T-helper 1 cell treated with Interleukin-12 subunit alpha and Interleukin-12 subunit beta and Interleukin-4 antibody, amounts not matched to agents 30 μg/mL and 1 μg/mL, for 36 hours (primary cell): ENCODE data around the gene SCRN2.

ENCODE experiments used
- H3K27ac Mint-ChIP-seq: one replicate; pipeline ENCODE4 v1.8.0; 2021; ENCODE audit warnings: mild to moderate bottlenecking, mixed read lengths
- H3K27me3 Mint-ChIP-seq: one replicate; pipeline ENCODE4 v1.8.0; 2021; ENCODE audit warnings: low read depth, mixed read lengths
- H3K36me3 Mint-ChIP-seq: one replicate; pipeline ENCODE4 v1.8.0; 2021; ENCODE audit warnings: low read depth, mixed read lengths
- H3K4me1 Mint-ChIP-seq: one replicate; pipeline ENCODE4 v1.8.0; 2021; ENCODE audit warnings: low read depth, mixed read lengths
- H3K4me3 Mint-ChIP-seq: one replicate; pipeline ENCODE4 v1.8.0; 2021; ENCODE audit warnings: mild to moderate bottlenecking, moderate library complexity, mixed read lengths
- H3K9me3 Mint-ChIP-seq: one replicate; pipeline ENCODE4 v1.8.0; 2021; ENCODE audit warnings: mixed read lengths

Gene SCRN2

GRCh38 chr17:47812146-47812920 is 28.7 kb downstream of the SCRN2 start:
- no peaks in the 10 kb centered on the region for H3K9me3 Mint-ChIP-seq
- peaks cover 2% of the 10 kb centered on the region for H3K4me1 Mint-ChIP-seq
- H3K27ac Mint-ChIP-seq: peak overlapping the region; percentile 49
- H3K4me3 Mint-ChIP-seq: no peak overlapping the region
- H3K36me3 Mint-ChIP-seq: peaks cover 39% of the 10 kb centered on the region
- no peaks in the 10 kb centered on the region for H3K27me3 Mint-ChIP-seq

- no peak overlapping the region for H3K27ac Mint-ChIP-seq
- H3K4me3 Mint-ChIP-seq: no peak overlapping the region
- H3K4me1 Mint-ChIP-seq: peaks cover 2% of the 10 kb centered on the region
- H3K27me3 Mint-ChIP-seq: no peaks in the 10 kb centered on the region
- H3K9me3 Mint-ChIP-seq: no peaks in the 10 kb centered on the region
- peaks cover 41% of the 10 kb centered on the region for H3K36me3 Mint-ChIP-seq
These were observed 29.4 kb downstream of the SCRN2 start for GRCh38 chr17:47811709-47812108.

GRCh38 chr17:47810901-47811635 is 30.0 kb downstream of the SCRN2 start:
- Mint-ChIP-seq H3K27me3 (no peaks in the 10 kb centered on the region), H3K4me3 (no peak overlapping the region), H3K4me1 (peaks cover 2% of the 10 kb centered on the region), H3K9me3 (no peaks in the 10 kb centered on the region), H3K36me3 (peaks cover 41% of the 10 kb centered on the region), H3K27ac (no peak overlapping the region)

- H3K27me3 Mint-ChIP-seq: no peaks in the 10 kb centered on the region
- no peaks in the 10 kb centered on the region for H3K9me3 Mint-ChIP-seq
- H3K36me3 Mint-ChIP-seq: peaks cover 35% of the 10 kb centered on the region
- H3K4me1 Mint-ChIP-seq: peaks cover 2% of the 10 kb centered on the region
- H3K27ac Mint-ChIP-seq: peak overlapping the region; percentile 44
- no peak overlapping the region for H3K4me3 Mint-ChIP-seq
These were observed 30.8 kb downstream of the SCRN2 start for GRCh38 chr17:47810200-47810821.

- Mint-ChIP-seq H3K4me3 (no peak overlapping the region), H3K36me3 (peaks cover 32% of the 10 kb centered on the region), H3K4me1 (peaks cover 2% of the 10 kb centered on the region), H3K9me3 (no peaks in the 10 kb centered on the region), H3K27me3 (no peaks in the 10 kb centered on the region), H3K27ac (no peak overlapping the region)
These were observed 32.1 kb downstream of the SCRN2 start for GRCh38 chr17:47808830-47809480.

GRCh38 chr17:47808036-47808829 is 32.8 kb downstream of the SCRN2 start:
- H3K27me3 Mint-ChIP-seq: no peaks in the 10 kb centered on the region
- H3K27ac Mint-ChIP-seq: no peak overlapping the region
- H3K36me3 Mint-ChIP-seq: peaks cover 32% of the 10 kb centered on the region
- peaks cover 2% of the 10 kb centered on the region for H3K4me1 Mint-ChIP-seq
- H3K9me3 Mint-ChIP-seq: no peaks in the 10 kb centered on the region
- no peak overlapping the region for H3K4me3 Mint-ChIP-seq

GRCh38 chr17:47807421-47807820 is 33.7 kb downstream of the SCRN2 start:
- H3K36me3 Mint-ChIP-seq: peaks cover 24% of the 10 kb centered on the region
- no peaks in the 10 kb centered on the region for H3K9me3 Mint-ChIP-seq
- no peak overlapping the region for H3K27ac Mint-ChIP-seq

GRCh38 chr17:47806913-47807255 is 34.2 kb downstream of the SCRN2 start:
- Mint-ChIP-seq H3K4me1 (peaks cover 5% of the 10 kb centered on the region), H3K27ac (no peak overlapping the region), H3K4me3 (no peak overlapping the region), H3K9me3 (no peaks in the 10 kb centered on the region), H3K36me3 (peaks cover 22% of the 10 kb centered on the region), H3K27me3 (no peaks in the 10 kb centered on the region)

More at GRCh38 chr17:47807421-47807820, 33.7 kb downstream of the SCRN2 start:
- Mint-ChIP-seq H3K4me3 (no peak overlapping the region), H3K4me1 (peaks cover 1% of the 10 kb centered on the region), H3K27me3 (no peaks in the 10 kb centered on the region)

GRCh38 chr17:47806026-47806912 is 34.8 kb downstream of the SCRN2 start:
- no peaks in the 10 kb centered on the region for H3K27me3 Mint-ChIP-seq
- H3K4me1 Mint-ChIP-seq: peaks cover 5% of the 10 kb centered on the region
- H3K4me3 Mint-ChIP-seq: no peak overlapping the region
- peaks cover 20% of the 10 kb centered on the region for H3K36me3 Mint-ChIP-seq
- no peaks in the 10 kb centered on the region for H3K9me3 Mint-ChIP-seq
- no peak overlapping the region for H3K27ac Mint-ChIP-seq

- no peaks in the 10 kb centered on the region for H3K27me3 Mint-ChIP-seq
- H3K36me3 Mint-ChIP-seq: peaks cover 9% of the 10 kb centered on the region
- no peak overlapping the region for H3K4me3 Mint-ChIP-seq
- H3K4me1 Mint-ChIP-seq: peaks cover 5% of the 10 kb centered on the region
- no peaks in the 10 kb centered on the region for H3K9me3 Mint-ChIP-seq
- no peak overlapping the region for H3K27ac Mint-ChIP-seq
These were observed 36.6 kb downstream of the SCRN2 start for GRCh38 chr17:47804461-47804860.

- H3K36me3 Mint-ChIP-seq: peaks cover 9% of the 10 kb centered on the region
These were observed 37.3 kb downstream of the SCRN2 start for GRCh38 chr17:47803751-47804150.

GRCh38 chr17:47803201-47803600 is 37.9 kb downstream of the SCRN2 start:
- H3K36me3 Mint-ChIP-seq: peaks cover 9% of the 10 kb centered on the region
- no peak overlapping the region for H3K4me3 Mint-ChIP-seq
- peaks cover 5% of the 10 kb centered on the region for H3K4me1 Mint-ChIP-seq
- H3K9me3 Mint-ChIP-seq: no peaks in the 10 kb centered on the region
- H3K27ac Mint-ChIP-seq: no peak overlapping the region
- no peaks in the 10 kb centered on the region for H3K27me3 Mint-ChIP-seq

More at GRCh38 chr17:47803751-47804150, 37.3 kb downstream of the SCRN2 start:
- H3K4me1 Mint-ChIP-seq: peaks cover 5% of the 10 kb centered on the region
- H3K27ac Mint-ChIP-seq: no peak overlapping the region
- no peak overlapping the region for H3K4me3 Mint-ChIP-seq
- no peaks in the 10 kb centered on the region for H3K9me3 Mint-ChIP-seq
- H3K27me3 Mint-ChIP-seq: no peaks in the 10 kb centered on the region

GRCh38 chr17:47802341-47803022 is 38.6 kb downstream of the SCRN2 start:
- Mint-ChIP-seq H3K27ac (no peak overlapping the region), H3K9me3 (no peaks in the 10 kb centered on the region)

More at GRCh38 chr17:47802341-47803022, 38.6 kb downstream of the SCRN2 start:
- Mint-ChIP-seq H3K4me1 (peaks cover 5% of the 10 kb centered on the region), H3K4me3 (no peak overlapping the region), H3K27me3 (peaks cover 6% of the 10 kb centered on the region), H3K36me3 (peaks cover 5% of the 10 kb centered on the region)
